ENCODE measurements around the gene ZNF385B. TPM values are rescaled to one million over a fixed set of nuclear protein-coding genes. Genes with fewer than 3 reads are reported as not detected.
"Not testable (repeated sequence)": the region's sequence is repeated elsewhere in the genome, so short reads cannot be mapped to it uniquely, and the experiment has no call there.

The ZNF385B gene
- total and polyA plus RNA-seq, 8 donors, result 4.6 to 51.3 (median 6.1) TPM

DNA sequence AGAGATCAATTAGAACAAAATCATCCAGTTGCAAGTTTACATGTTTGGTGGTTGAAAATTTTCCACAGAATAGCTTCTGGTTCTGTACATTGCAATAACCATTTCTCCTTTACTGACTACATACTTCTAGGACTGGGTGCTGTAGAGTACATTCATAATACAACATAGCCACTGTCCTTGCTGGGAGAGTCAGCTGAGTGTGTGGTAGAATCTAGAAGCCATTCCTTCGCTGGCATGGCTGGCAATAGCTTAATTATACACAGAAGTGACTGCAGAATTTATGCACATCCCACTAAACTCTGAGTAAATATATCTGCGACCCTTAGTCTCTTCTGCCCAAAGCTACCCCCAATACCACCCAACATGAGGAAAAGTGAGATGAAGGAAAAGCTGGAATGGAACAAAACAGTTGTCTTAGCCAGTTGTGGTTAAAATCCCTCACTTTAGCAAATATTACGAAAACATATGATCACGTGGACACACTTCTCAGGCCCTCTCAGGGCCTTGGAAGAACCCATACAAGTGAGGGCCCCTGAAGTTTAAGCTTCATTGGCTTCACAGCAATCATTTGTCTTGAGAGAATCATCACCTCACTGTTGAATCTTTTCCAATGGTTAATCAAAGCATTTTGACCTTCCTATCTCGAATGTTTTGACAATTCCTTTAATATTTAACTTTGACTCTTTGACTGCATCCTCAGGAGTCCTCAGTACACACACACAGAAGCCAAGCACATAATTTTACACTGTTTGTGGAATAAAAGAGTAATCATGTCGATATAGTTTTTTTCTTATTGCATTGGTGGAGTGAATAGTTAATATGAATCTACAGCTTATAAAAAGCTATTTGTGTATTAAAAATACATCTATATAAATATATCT, 225.1 kb downstream of the ZNF385B start:
- H3K9me3 ChIP-seq, result no peaks in the 10 kb centered on the region
- peak; percentile 59 for ATAC-seq
- peaks cover 0 to 3% of the 10 kb centered on the region in 2 donors for H3K4me1 ChIP-seq

DNA sequence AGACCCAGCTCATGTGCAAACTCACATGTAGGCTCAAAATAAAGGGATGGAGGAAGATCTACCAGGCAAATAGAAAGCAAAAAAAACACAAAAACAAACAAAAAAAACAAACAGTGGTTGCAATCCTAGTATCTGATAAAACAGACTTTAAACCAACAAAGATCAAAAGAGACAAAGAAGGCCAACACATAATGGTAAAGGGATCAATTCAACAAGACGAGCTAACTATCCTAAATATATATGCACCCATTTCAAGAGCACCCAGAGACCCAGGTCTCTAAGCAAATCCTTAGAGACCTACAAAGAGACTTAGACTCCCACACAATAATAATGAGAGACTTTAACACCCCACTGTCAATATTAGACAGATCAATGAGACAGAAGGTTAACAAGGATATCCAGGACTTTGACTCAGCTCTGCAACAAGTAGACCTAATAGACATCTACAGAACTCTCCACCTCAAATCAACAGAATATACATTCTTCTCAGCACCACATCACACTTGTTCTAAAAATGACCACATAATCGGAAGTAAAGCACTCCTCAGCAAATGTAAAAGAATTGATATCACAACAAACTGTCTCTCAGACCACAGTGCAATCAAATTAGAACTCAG, 229.5 kb downstream of the ZNF385B start:
- intact Hi-C loops (cut with DNase I); H3K4me3 ChIP-seq; H3K27ac ChIP-seq; DNase-seq; ATAC-seq; H3K4me1 ChIP-seq; H3K27me3 ChIP-seq; H3K36me3 ChIP-seq; H3K9me3 ChIP-seq: not testable (repeated sequence)

More for the DNA sequence above, 225.1 kb downstream of the ZNF385B start:
- H3K36me3 ChIP-seq, result no peaks in the 10 kb centered on the region
- H3K4me3 ChIP-seq, result no peak overlapping the region
- H3K27ac ChIP-seq, result no peak overlapping the region
- intact Hi-C loops (cut with DNase I), result no loop called here
- TF ChIP-seq, protein P1, sequence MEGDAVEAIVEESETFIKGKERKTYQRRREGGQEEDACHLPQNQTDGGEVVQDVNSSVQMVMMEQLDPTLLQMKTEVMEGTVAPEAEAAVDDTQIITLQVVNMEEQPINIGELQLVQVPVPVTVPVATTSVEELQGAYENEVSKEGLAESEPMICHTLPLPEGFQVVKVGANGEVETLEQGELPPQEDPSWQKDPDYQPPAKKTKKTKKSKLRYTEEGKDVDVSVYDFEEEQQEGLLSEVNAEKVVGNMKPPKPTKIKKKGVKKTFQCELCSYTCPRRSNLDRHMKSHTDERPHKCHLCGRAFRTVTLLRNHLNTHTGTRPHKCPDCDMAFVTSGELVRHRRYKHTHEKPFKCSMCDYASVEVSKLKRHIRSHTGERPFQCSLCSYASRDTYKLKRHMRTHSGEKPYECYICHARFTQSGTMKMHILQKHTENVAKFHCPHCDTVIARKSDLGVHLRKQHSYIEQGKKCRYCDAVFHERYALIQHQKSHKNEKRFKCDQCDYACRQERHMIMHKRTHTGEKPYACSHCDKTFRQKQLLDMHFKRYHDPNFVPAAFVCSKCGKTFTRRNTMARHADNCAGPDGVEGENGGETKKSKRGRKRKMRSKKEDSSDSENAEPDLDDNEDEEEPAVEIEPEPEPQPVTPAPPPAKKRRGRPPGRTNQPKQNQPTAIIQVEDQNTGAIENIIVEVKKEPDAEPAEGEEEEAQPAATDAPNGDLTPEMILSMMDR (IDR thresholded peaks at IDR 0.05), result no peak
- no peaks in the 10 kb centered on the region for H3K27me3 ChIP-seq
- no peak for DNase-seq

DNA sequence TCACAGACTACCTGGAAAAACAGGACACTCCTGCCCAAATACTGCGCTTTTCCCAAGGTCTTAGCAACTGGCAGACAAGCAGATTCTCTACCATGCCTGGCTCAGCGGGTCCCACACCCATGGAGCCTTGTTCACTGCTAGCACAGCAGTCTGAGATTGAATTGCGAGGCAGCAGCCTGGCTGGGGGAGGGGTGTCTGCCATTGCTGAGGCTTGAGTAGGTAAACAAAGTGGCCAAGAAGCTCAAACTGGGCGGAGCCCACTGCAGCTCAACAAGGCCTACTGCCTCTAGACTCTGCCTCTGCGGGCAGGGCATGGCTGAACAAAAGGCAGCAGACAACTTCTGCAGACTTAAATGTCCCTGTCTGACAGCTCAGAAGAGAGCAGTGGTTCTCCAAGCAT, 231.6 kb downstream of the ZNF385B start:
- ATAC-seq; H3K4me3 ChIP-seq; intact Hi-C loops (cut with DNase I); H3K27ac ChIP-seq; H3K4me1 ChIP-seq; H3K9me3 ChIP-seq; H3K36me3 ChIP-seq; H3K27me3 ChIP-seq: not testable (repeated sequence)
- peak in 2 of 4 donors; percentile 47 to 51 for DNase-seq

DNA sequence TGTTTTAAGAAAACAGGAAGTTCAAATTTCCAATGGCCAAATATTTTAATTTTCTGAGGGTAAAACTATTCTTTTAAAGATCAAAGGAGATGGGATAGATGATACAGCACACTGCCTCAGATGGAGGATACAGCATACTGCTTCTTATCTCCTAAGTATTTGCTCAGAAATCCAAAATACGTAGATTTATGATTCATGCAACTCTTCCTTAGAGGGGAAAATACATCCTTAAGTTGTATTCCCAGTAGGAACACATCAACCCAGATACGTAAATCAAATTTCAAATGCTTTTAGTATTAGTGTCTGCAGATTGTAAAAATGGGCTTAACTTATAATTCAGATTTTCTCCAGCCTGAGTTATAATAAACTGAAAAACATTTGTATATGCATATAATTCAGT, 235.2 kb downstream of the ZNF385B start:
- H3K4me1 ChIP-seq, result no peaks in the 10 kb centered on the region
- DNase-seq (no peak), ATAC-seq (no peak)
- intact Hi-C loops (cut with DNase I), result no loop called here
- no peaks in the 10 kb centered on the region for H3K9me3 ChIP-seq
- TF ChIP-seq, protein P1 (IDR thresholded peaks at IDR 0.05), result no peak
- H3K27me3 ChIP-seq, result no peaks in the 10 kb centered on the region
- no peak overlapping the region for H3K27ac ChIP-seq
- no peak overlapping the region for H3K4me3 ChIP-seq
- no peaks in the 10 kb centered on the region for H3K36me3 ChIP-seq

DNA sequence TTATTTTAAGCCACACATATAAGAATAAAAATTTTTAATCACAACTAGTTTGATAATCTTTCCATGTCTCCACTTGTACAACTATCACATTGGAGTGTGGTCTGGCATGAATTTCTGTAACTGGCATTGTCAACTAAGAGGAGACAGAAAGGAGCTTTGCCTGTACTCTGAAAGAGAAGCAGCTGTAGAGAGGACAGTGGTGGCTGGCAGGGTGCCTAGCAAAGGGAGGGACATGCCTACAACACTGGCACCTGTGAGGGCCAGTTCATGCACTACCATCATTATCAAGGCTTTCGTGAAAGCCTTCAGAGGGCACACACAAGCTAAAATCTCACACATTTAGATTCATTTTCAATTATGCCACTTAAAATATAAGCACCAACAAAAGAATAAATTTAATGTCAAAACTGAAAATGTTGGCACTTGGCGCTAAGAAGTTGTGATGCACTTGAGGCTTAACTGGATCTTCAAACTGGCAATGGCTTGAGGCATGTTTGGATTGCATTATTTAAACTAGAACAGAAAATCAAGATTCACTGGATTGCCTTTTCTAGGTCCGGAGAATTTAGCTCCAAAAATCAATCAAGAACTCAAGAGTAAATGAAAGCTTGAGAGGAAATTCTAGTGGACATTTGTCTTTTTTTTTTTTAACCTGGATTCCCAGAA, 238.6 kb downstream of the ZNF385B start:
- no peaks in the 10 kb centered on the region for H3K4me1 ChIP-seq
- no peak for ATAC-seq
- H3K36me3 ChIP-seq, result no peaks in the 10 kb centered on the region

More for the DNA sequence above, 238.6 kb downstream of the ZNF385B start:
- H3K27ac ChIP-seq, result no peak overlapping the region
- no peak for DNase-seq
- peaks cover 0 to 4% of the 10 kb centered on the region in 2 donors for H3K9me3 ChIP-seq
- intact Hi-C loops (cut with DNase I), result no loop called here
- TF ChIP-seq, protein P1 (IDR thresholded peaks at IDR 0.05), result no peak
- no peak overlapping the region for H3K4me3 ChIP-seq
- H3K27me3 ChIP-seq, result no peaks in the 10 kb centered on the region
